WERI-Rb-1 (cell line): ENCODE data around the gene C2orf49.

Experiments used
- DNase-seq: peaks from one replicate; pipeline ENCODE4 v3.0.0-alpha.2; 2020
- H3K27ac ChIP-seq: fragments of 250-450 bp; sonication (Bioruptor Pico); 2 replicates; pipeline ENCODE4 v1.5.1; 2020; ENCODE audit warnings: mild to moderate bottlenecking, moderate library complexity
- H3K27me3 ChIP-seq: fragments of 250-450 bp; sonication (Bioruptor Pico); 2 replicates; pipeline ENCODE4 v1.5.1; 2021; ENCODE audit warnings: mild to moderate bottlenecking, low read depth, moderate library complexity; ENCODE audit not compliant: insufficient read depth, severe bottlenecking
- H3K36me3 ChIP-seq: fragments of 250-450 bp; sonication (Bioruptor Pico); 2 replicates; pipeline ENCODE4 v1.5.1; 2020; ENCODE audit warnings: mild to moderate bottlenecking, moderate library complexity
- H3K4me3 ChIP-seq: 2 replicates; pipeline ENCODE4 v1.5.1; 2011; ENCODE audit warnings: low read depth, mild to moderate bottlenecking, control low read depth, low read length
- H3K9me3 ChIP-seq: fragments of 250-450 bp; sonication (Bioruptor Pico); 2 replicates; pipeline ENCODE4 v1.5.1; 2021; ENCODE audit warnings: mild to moderate bottlenecking, moderate library complexity; ENCODE audit not compliant: severe bottlenecking
- TF ChIP-seq, protein P1 (sequence below): IDR thresholded peaks from 2 replicates; pipeline ENCODE4 v1.5.1; 2011; ENCODE audit warnings: low read depth, mild to moderate bottlenecking, control low read depth, inconsistent platforms, low read length

The C2orf49 gene

DNA sequence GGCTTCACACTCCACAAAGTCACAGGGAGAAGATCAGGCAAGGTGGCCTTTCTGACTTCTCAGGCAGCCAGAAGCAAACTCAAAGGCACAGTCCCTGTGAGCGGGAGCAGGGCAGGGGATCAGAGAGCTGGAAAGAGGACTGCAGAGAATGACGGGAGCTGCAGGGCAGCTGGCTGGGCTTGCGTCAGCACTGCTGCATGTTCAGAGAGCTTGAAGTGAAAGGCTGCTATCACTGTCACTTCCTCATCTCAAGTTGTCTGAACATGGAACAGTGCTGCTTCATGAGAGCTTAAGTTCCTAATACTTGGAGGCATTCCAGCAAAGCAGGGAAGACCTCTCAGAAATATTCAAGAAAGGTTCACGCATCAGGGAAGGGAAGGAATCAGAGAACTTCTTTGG lies 28.2 kb upstream of the C2orf49 start:
- H3K27me3 ChIP-seq = no peaks in the 10 kb centered on the region
- no peak overlapping the region for H3K4me3 ChIP-seq
- H3K9me3 ChIP-seq = no peaks in the 10 kb centered on the region
- peaks cover 22% of the 10 kb centered on the region for H3K36me3 ChIP-seq
- DNase-seq = no peak
- H3K27ac ChIP-seq = no peak overlapping the region
- TF ChIP-seq, protein P1, sequence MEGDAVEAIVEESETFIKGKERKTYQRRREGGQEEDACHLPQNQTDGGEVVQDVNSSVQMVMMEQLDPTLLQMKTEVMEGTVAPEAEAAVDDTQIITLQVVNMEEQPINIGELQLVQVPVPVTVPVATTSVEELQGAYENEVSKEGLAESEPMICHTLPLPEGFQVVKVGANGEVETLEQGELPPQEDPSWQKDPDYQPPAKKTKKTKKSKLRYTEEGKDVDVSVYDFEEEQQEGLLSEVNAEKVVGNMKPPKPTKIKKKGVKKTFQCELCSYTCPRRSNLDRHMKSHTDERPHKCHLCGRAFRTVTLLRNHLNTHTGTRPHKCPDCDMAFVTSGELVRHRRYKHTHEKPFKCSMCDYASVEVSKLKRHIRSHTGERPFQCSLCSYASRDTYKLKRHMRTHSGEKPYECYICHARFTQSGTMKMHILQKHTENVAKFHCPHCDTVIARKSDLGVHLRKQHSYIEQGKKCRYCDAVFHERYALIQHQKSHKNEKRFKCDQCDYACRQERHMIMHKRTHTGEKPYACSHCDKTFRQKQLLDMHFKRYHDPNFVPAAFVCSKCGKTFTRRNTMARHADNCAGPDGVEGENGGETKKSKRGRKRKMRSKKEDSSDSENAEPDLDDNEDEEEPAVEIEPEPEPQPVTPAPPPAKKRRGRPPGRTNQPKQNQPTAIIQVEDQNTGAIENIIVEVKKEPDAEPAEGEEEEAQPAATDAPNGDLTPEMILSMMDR = no peak

DNA sequence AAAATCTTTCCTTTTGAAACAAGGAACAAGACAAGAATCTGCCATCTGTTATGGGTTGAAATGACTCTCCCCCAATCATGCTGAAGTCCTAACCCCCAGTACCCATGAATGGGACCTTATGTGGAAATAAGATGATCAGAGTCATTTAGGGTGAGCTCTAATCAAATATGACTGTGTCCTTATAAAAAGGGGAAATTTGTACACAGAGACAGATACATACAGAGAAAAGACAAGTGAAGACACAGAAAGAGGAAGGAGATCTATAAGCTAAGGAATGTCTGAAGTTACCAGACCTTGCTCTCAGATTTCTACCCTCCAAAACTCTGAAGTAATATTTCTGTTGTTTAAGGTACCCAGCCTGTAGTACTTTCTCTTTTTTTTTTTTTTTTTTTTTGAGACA lies 23.5 kb upstream of the C2orf49 start:
- Histone ChIP-seq H3K9me3 (no peaks in the 10 kb centered on the region), H3K27me3 (no peaks in the 10 kb centered on the region), H3K36me3 (no peaks in the 10 kb centered on the region), H3K27ac (no peak overlapping the region), H3K4me3 (no peak overlapping the region)
- TF ChIP-seq, protein P1 = no peak
- DNase-seq = no peak

DNA sequence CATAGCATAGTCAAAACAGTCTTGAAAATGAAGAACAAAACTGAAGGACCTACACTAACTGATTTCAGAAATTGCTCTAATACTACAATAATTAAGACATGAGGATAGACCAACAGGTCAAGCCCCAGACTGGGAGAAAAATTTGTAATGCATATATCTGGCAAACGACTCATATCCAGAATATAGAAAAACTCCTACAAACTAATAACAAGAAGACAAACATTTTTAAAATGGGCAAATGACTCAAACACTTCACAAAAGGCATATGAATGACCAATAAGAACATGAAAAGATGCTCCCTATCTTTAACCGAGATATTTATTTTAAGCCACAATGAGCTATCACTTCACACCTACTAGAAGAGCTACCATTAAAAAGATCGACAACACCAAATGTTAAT lies 22.0 kb upstream of the C2orf49 start:
- H3K27me3 ChIP-seq = no peaks in the 10 kb centered on the region
- no peaks in the 10 kb centered on the region for H3K9me3 ChIP-seq
- no peak for DNase-seq
- H3K27ac ChIP-seq = no peak overlapping the region
- H3K36me3 ChIP-seq = no peaks in the 10 kb centered on the region
- TF ChIP-seq, protein P1 = no peak
- H3K4me3 ChIP-seq = no peak overlapping the region

DNA sequence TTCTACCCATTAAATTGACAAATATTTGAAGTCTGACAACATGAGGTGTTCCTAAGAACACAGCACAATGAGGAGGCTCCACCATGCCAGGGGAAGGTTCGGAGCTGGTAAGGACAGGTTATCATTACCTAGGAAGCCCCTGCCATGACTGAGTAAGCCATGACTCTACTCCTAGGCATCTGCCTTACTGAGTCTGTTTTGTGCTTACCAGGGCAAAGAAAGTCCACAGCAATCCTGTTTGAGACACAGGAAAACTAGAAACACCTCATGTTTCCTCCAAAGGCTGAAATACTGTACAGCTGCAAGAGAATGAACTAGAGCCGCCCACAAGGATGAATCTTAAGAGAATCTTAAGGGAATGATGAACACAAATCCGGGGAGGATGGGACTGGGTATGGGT lies 19.4 kb upstream of the C2orf49 start:
- no peaks in the 10 kb centered on the region; the same call in 1 of the 2 replicates for H3K36me3 ChIP-seq
- no peaks in the 10 kb centered on the region for H3K27me3 ChIP-seq
- TF ChIP-seq, protein P1 = no peak
- no peaks in the 10 kb centered on the region for H3K9me3 ChIP-seq
- no peak overlapping the region for H3K27ac ChIP-seq
- no peak for DNase-seq
- H3K4me3 ChIP-seq = no peak overlapping the region

DNA sequence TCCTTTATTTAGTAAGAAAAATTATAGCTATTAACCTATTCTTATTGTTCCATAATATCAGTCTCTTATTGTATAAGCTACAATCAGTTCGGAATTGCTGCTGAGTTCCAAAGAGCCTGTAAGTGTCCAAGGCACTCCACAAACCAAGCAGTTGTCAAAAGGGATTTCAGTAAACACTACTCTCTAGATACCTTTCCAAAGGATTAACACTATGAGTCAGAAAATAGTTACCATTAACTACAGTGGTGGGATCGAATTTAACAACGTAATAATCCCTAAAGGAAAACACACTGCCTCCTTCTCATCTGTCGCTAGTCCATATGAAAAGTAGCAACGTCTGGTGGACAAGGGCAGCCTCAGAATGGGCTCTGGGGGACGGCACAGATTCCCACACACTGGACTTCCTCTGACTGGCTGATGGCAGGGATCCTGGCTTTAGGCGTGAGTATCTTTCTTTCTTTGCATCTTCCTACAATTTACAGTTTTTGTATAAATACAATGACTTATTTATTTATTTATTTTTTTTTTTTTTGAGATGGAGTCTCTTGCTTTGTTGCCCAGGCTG lies 16.6 kb upstream of the C2orf49 start:
- peak overlapping the region; percentile 16 for H3K4me3 ChIP-seq
- peak; percentile 42 for DNase-seq
- TF ChIP-seq, protein P1 = no peak
- H3K27ac ChIP-seq = peak overlapping the region; percentile 49
- H3K36me3 ChIP-seq = peaks cover 6% of the 10 kb centered on the region; the same call in 1 of the 2 replicates
- no peaks in the 10 kb centered on the region for H3K9me3 ChIP-seq
- no peaks in the 10 kb centered on the region for H3K27me3 ChIP-seq
